Frontal cortex (tissue), 4 donors: ENCODE data around the gene ST8SIA4. TPM values are rescaled to one million over a fixed set of nuclear protein-coding genes. Genes with fewer than 3 reads are reported as not detected.

ENCODE experiments used
- DNase-seq, 2 donors: peaks; one replicate each; pipeline ENCODE4 v3.0.0; 2012; ENCODE audit warnings: low spot score in 2 of 2
- FAIRE-seq: peaks from 2 replicates; lab custom pipeline; 2012; peaks lifted over from hg19 to GRCh38; lab: Jason Lieb, UNC
- total RNA-seq: library from RNA; depleted of rRNA; stranded (reverse); fragments of >200 nt; gene quantifications from one replicate; pipeline ENCODE4 v1.2.3, GENCODE V29; 2014
- donor health status: control.
- donor health status: control.
- donor health status: control.

The ST8SIA4 gene
- total RNA-seq, 1 donor from 2014 or later, result 76.2 TPM

- DNase-seq (no peak), FAIRE-seq (no peak)
Observed at GRCh38 chr5:100872408-100873190, 30.5 kb downstream of the ST8SIA4 start.

GRCh38 chr5:100867039-100867562 is 36.0 kb downstream of the ST8SIA4 start:
- FAIRE-seq (no peak), DNase-seq (no peak)

GRCh38 chr5:100864931-100865330 is 38.2 kb downstream of the ST8SIA4 start:
- FAIRE-seq, result no peak
- DNase-seq, result no peak

GRCh38 chr5:100863739-100864138 is 39.3 kb downstream of the ST8SIA4 start:
- no peak for FAIRE-seq

GRCh38 chr5:100861148-100861547 is 41.9 kb downstream of the ST8SIA4 start:
- FAIRE-seq (no peak), DNase-seq (no peak)

More at GRCh38 chr5:100863739-100864138, 39.3 kb downstream of the ST8SIA4 start:
- no peak for DNase-seq

- no peak for DNase-seq
- FAIRE-seq, result no peak
Observed at GRCh38 chr5:100860407-100860806, 42.7 kb downstream of the ST8SIA4 start.

- FAIRE-seq (no peak), DNase-seq (no peak)
Observed at GRCh38 chr5:100858987-100859545, 44.0 kb downstream of the ST8SIA4 start.

GRCh38 chr5:100856462-100856861 is 46.6 kb downstream of the ST8SIA4 start:
- no peak for DNase-seq
- FAIRE-seq, result no peak

GRCh38 chr5:100855937-100856430 is 47.1 kb downstream of the ST8SIA4 start:
- DNase-seq, result no peak
- no peak for FAIRE-seq

- no peak for DNase-seq
Observed at GRCh38 chr5:100855295-100855694, 47.8 kb downstream of the ST8SIA4 start.

GRCh38 chr5:100854591-100854990 is 48.5 kb downstream of the ST8SIA4 start:
- DNase-seq, result no peak

More at GRCh38 chr5:100855295-100855694, 47.8 kb downstream of the ST8SIA4 start:
- no peak for FAIRE-seq

GRCh38 chr5:100853582-100853981 is 49.5 kb downstream of the ST8SIA4 start:
- DNase-seq (no peak), FAIRE-seq (no peak)

More at GRCh38 chr5:100854591-100854990, 48.5 kb downstream of the ST8SIA4 start:
- no peak for FAIRE-seq

GRCh38 chr5:100852988-100853449 is 50.1 kb downstream of the ST8SIA4 start:
- DNase-seq (no peak), FAIRE-seq (no peak)

GRCh38 chr5:100852051-100852450 is 51.0 kb downstream of the ST8SIA4 start:
- DNase-seq, result no peak
- FAIRE-seq, result no peak

GRCh38 chr5:100846772-100847171 is 56.3 kb downstream of the ST8SIA4 start:
- DNase-seq (no peak), FAIRE-seq (no peak)

- no peak for DNase-seq
- FAIRE-seq, result no peak
Observed at GRCh38 chr5:100842080-100842479, 61.0 kb downstream of the ST8SIA4 start.

GRCh38 chr5:100841358-100842076 is 61.6 kb downstream of the ST8SIA4 start:
- DNase-seq, result no peak

GRCh38 chr5:100840789-100841188 is 62.3 kb downstream of the ST8SIA4 start:
- DNase-seq (no peak), FAIRE-seq (no peak)

More at GRCh38 chr5:100841358-100842076, 61.6 kb downstream of the ST8SIA4 start:
- no peak for FAIRE-seq

GRCh38 chr5:100840370-100840769 is 62.7 kb downstream of the ST8SIA4 start:
- DNase-seq (no peak), FAIRE-seq (no peak)

GRCh38 chr5:100838048-100838473 is 65.0 kb downstream of the ST8SIA4 start:
- FAIRE-seq, result no peak
- no peak for DNase-seq
